IMR-90 (cell line): ENCODE results near the gene METTL8.

Source experiments
- BHLHE40 ChIP-seq: fragments of 150-350 bp; IDR thresholded peaks from 2 replicates; pipeline ENCODE4 v1.6.1; 2016; ENCODE audit warnings: mild to moderate bottlenecking, low read depth, low read length
- CEBPB ChIP-seq: IDR thresholded peaks from 2 replicates; pipeline ENCODE4 v1.6.1; 2012; ENCODE audit warnings: low read depth, low read length, improper control_type of control experiment
- CHD1 ChIP-seq: IDR thresholded peaks from 2 replicates; pipeline ENCODE4 v1.6.1; 2012; ENCODE audit warnings: low read depth, low read length, improper control_type of control experiment
- CTCF ChIP-seq: conservative IDR thresholded peaks from 2 replicates; pipeline ENCODE4 v1.5.1; 2012; ENCODE audit warnings: mild to moderate bottlenecking, low read depth, low read length, improper control_type of control experiment
- FOS ChIP-seq: fragments of 150-350 bp; IDR thresholded peaks from 2 replicates; pipeline ENCODE4 v1.6.1; 2016; ENCODE audit warnings: low read depth, low read length
- MAZ ChIP-seq: IDR thresholded peaks from 2 replicates; pipeline ENCODE4 v1.6.1; 2012; ENCODE audit warnings: low read depth, mild to moderate bottlenecking, low read length, improper control_type of control experiment, moderate library complexity, borderline replicate concordance
- MXI1 ChIP-seq: IDR thresholded peaks from 2 replicates; pipeline ENCODE4 v1.6.1; 2012; ENCODE audit warnings: low read depth, mild to moderate bottlenecking, low read length, moderate library complexity, borderline replicate concordance
- POLR2A ChIP-seq: IDR thresholded peaks from 2 replicates; pipeline ENCODE4 v1.6.1; 2012; ENCODE audit warnings: mild to moderate bottlenecking, low read depth, low read length
- RAD21 ChIP-seq: IDR thresholded peaks from 2 replicates; pipeline ENCODE4 v1.6.1; 2012; ENCODE audit warnings: low read length, improper control_type of control experiment
- RCOR1 ChIP-seq: IDR thresholded peaks from 2 replicates; pipeline ENCODE4 v1.6.1; 2012; ENCODE audit warnings: mild to moderate bottlenecking, low read length, improper control_type of control experiment; ENCODE audit not compliant: insufficient replicate concordance
- RFX5 ChIP-seq: IDR thresholded peaks from 2 replicates; pipeline ENCODE4 v1.8.0; 2012; ENCODE audit warnings: low read depth, mild to moderate bottlenecking, low read length, moderate library complexity
- TF ChIP-seq, protein P1 (sequence below): fragments of 150-350 bp; IDR thresholded peaks from 2 replicates; pipeline ENCODE4 v1.6.1; 2016; ENCODE audit warnings: low read depth, mild to moderate bottlenecking, low read length, moderate library complexity, borderline replicate concordance

GRCh38 chr2:171406044-171406443, 27.7 kb downstream of the METTL8 start:
- TF ChIP-seq CTCF (no peak), RCOR1 (no peak), POLR2A (no peak), MAZ (no peak), CEBPB (no peak), MXI1 (no peak), CHD1 (no peak), BHLHE40 (no peak), FOS (no peak), RAD21 (no peak), RFX5 (no peak)
- TF ChIP-seq, protein P1, sequence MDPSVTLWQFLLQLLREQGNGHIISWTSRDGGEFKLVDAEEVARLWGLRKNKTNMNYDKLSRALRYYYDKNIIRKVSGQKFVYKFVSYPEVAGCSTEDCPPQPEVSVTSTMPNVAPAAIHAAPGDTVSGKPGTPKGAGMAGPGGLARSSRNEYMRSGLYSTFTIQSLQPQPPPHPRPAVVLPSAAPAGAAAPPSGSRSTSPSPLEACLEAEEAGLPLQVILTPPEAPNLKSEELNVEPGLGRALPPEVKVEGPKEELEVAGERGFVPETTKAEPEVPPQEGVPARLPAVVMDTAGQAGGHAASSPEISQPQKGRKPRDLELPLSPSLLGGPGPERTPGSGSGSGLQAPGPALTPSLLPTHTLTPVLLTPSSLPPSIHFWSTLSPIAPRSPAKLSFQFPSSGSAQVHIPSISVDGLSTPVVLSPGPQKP = no peak
